Astrocyte (in vitro differentiated cells and primary cell): Measurements from ENCODE around the gene RASGRF2. TPM values are rescaled to one million over a fixed set of nuclear protein-coding genes. Genes with fewer than 3 reads are reported as not detected.

Experiments used
- DNase-seq: peaks from one replicate; pipeline ENCODE4 v3.0.0-alpha.2; 2010; ENCODE audit warnings: low read depth
- FAIRE-seq: peaks from 2 replicates; lab custom pipeline; 2011; peaks lifted over from hg19 to GRCh38; lab: Jason Lieb, UNC
- H2AFZ ChIP-seq: 2 replicates; pipeline ENCODE4 v1.6.0; 2012; ENCODE audit warnings: low read depth, low read length, inconsistent platforms
- H3K27ac ChIP-seq: 2 replicates; pipeline ENCODE4 v1.5.1; 2011; ENCODE audit warnings: low read depth, low read length, inconsistent platforms
- H3K27me3 ChIP-seq: 2 replicates; pipeline ENCODE4 v1.6.0; 2011; ENCODE audit warnings: low read length, inconsistent platforms; ENCODE audit not compliant: insufficient read depth
- H3K36me3 ChIP-seq: 2 replicates; pipeline ENCODE4 v1.5.1; 2011; ENCODE audit warnings: low read length, inconsistent platforms; ENCODE audit not compliant: insufficient read depth
- H3K4me1 ChIP-seq: 2 replicates; pipeline ENCODE4 v1.5.1; 2011; ENCODE audit warnings: low read length, inconsistent platforms; ENCODE audit not compliant: insufficient read depth
- H3K4me2 ChIP-seq: 2 replicates; pipeline ENCODE4 v1.6.0; 2012; ENCODE audit warnings: low read length, inconsistent platforms
- H3K4me3 ChIP-seq: 2 replicates; pipeline ENCODE4 v1.5.1; 2011; ENCODE audit warnings: low read depth, mild to moderate bottlenecking, low read length, inconsistent platforms; ENCODE audit not compliant: insufficient read depth
- H3K79me2 ChIP-seq: 2 replicates; pipeline ENCODE4 v1.6.0; 2012; ENCODE audit warnings: mild to moderate bottlenecking, low read length, inconsistent platforms; ENCODE audit not compliant: insufficient read depth
- H3K9ac ChIP-seq: 2 replicates; pipeline ENCODE4 v1.6.0; 2012; ENCODE audit warnings: mild to moderate bottlenecking, low read length, inconsistent platforms
- H3K9me3 ChIP-seq: 2 replicates; pipeline ENCODE4 v1.5.1; 2012; ENCODE audit warnings: low read depth, mild to moderate bottlenecking, low read length, inconsistent platforms; ENCODE audit not compliant: insufficient read depth
- H4K20me1 ChIP-seq: 2 replicates; pipeline ENCODE4 v1.6.0; 2012; ENCODE audit warnings: low read length, inconsistent platforms; ENCODE audit not compliant: insufficient read depth
- H3K27ac Mint-ChIP-seq: one replicate; pipeline ENCODE4 v1.8.0; 2021; ENCODE audit warnings: mild to moderate bottlenecking, mixed read lengths; ENCODE audit not compliant: unreplicated experiment
- H3K27me3 Mint-ChIP-seq: one replicate; pipeline ENCODE4 v1.8.0; 2021; ENCODE audit warnings: low read depth, mixed read lengths; ENCODE audit not compliant: unreplicated experiment
- H3K36me3 Mint-ChIP-seq: one replicate; pipeline ENCODE4 v1.8.0; 2021; ENCODE audit warnings: low read depth, mixed read lengths; ENCODE audit not compliant: unreplicated experiment
- H3K4me1 Mint-ChIP-seq: one replicate; pipeline ENCODE4 v1.8.0; 2021; ENCODE audit warnings: low read depth, mixed read lengths; ENCODE audit not compliant: unreplicated experiment
- H3K4me3 Mint-ChIP-seq: one replicate; pipeline ENCODE4 v1.8.0; 2021; ENCODE audit warnings: mild to moderate bottlenecking, moderate library complexity, mixed read lengths; ENCODE audit not compliant: unreplicated experiment
- H3K9me3 Mint-ChIP-seq: one replicate; pipeline ENCODE4 v1.8.0; 2021; ENCODE audit warnings: mild to moderate bottlenecking, mixed read lengths; ENCODE audit not compliant: unreplicated experiment
- CTCF ChIP-seq: IDR thresholded peaks from 2 replicates; pipeline ENCODE4 v1.5.1; 2011; ENCODE audit warnings: low read depth, mild to moderate bottlenecking, inconsistent platforms, low read length, moderate library complexity; ENCODE audit not compliant: insufficient read depth
- EZH2 ChIP-seq: IDR thresholded peaks from 2 replicates; pipeline ENCODE4 v1.6.1; 2012; ENCODE audit warnings: mild to moderate bottlenecking, low read length, inconsistent platforms; ENCODE audit not compliant: insufficient read depth
- total RNA-seq: library from RNA; stranded (reverse); gene quantifications from 2 replicates; pipeline ENCODE4 v1.2.1, GENCODE V29; 2021

RASGRF2 gene
- total RNA-seq, 1 donor from 2014 or later, result 8.0 TPM

GRCh38 chr5:80936881-80937280, 23.3 kb upstream of the RASGRF2 start:
- no peaks in the 10 kb centered on the region for H4K20me1 ChIP-seq
- H3K27ac ChIP-seq, result no peak overlapping the region
- H2AFZ ChIP-seq, result no peak overlapping the region
- H3K27ac Mint-ChIP-seq, result no peak overlapping the region
- no peaks in the 10 kb centered on the region for H3K9me3 ChIP-seq
- DNase-seq (no peak), FAIRE-seq (no peak)
- no peaks in the 10 kb centered on the region for H3K27me3 Mint-ChIP-seq
- no peak overlapping the region for H3K4me3 ChIP-seq
- no peaks in the 10 kb centered on the region for H3K79me2 ChIP-seq
- peaks cover 20% of the 10 kb centered on the region for H3K4me1 Mint-ChIP-seq
- no peak overlapping the region for H3K4me3 Mint-ChIP-seq
- no peak overlapping the region for H3K4me2 ChIP-seq
- no peaks in the 10 kb centered on the region for H3K27me3 ChIP-seq
- H3K4me1 ChIP-seq, result no peaks in the 10 kb centered on the region
- H3K36me3 Mint-ChIP-seq, result no peaks in the 10 kb centered on the region
- peaks cover 1% of the 10 kb centered on the region for H3K9me3 Mint-ChIP-seq
- no peaks in the 10 kb centered on the region for H3K36me3 ChIP-seq
- TF ChIP-seq EZH2, result no peak
- TF ChIP-seq CTCF, result no peak
- no peak overlapping the region for H3K9ac ChIP-seq

- TF ChIP-seq CTCF (no peak), EZH2 (no peak)
- H3K9me3 ChIP-seq, result no peaks in the 10 kb centered on the region
- H4K20me1 ChIP-seq, result no peaks in the 10 kb centered on the region
- no peaks in the 10 kb centered on the region for H3K79me2 ChIP-seq
- H2AFZ ChIP-seq, result no peak overlapping the region
- H3K27me3 Mint-ChIP-seq, result no peaks in the 10 kb centered on the region
- no peak overlapping the region for H3K4me3 Mint-ChIP-seq
- H3K9me3 Mint-ChIP-seq, result peaks cover 4% of the 10 kb centered on the region
- no peaks in the 10 kb centered on the region for H3K36me3 Mint-ChIP-seq
- no peaks in the 10 kb centered on the region for H3K4me1 ChIP-seq
- peaks cover 14% of the 10 kb centered on the region for H3K4me1 Mint-ChIP-seq
- H3K36me3 ChIP-seq, result no peaks in the 10 kb centered on the region
- no peak overlapping the region for H3K4me3 ChIP-seq
- DNase-seq (no peak), FAIRE-seq (no peak)
- no peak overlapping the region for H3K4me2 ChIP-seq
- H3K27ac Mint-ChIP-seq, result no peak overlapping the region
- H3K27ac ChIP-seq, result no peak overlapping the region
- H3K9ac ChIP-seq, result no peak overlapping the region
- no peaks in the 10 kb centered on the region for H3K27me3 ChIP-seq
These were observed 22.4 kb upstream of the RASGRF2 start for GRCh38 chr5:80937584-80938356.

GRCh38 chr5:80941496-80941895, 18.7 kb upstream of the RASGRF2 start:
- Histone ChIP-seq H3K4me2 (no peak overlapping the region), H2AFZ (no peak overlapping the region), H3K4me3 (no peak overlapping the region), H3K79me2 (no peaks in the 10 kb centered on the region), H3K9ac (no peak overlapping the region), H3K36me3 (no peaks in the 10 kb centered on the region), H3K9me3 (no peaks in the 10 kb centered on the region), H3K27me3 (no peaks in the 10 kb centered on the region), H3K4me1 (no peaks in the 10 kb centered on the region), H4K20me1 (no peaks in the 10 kb centered on the region), H3K27ac (no peak overlapping the region)
- Mint-ChIP-seq H3K4me1 (peaks cover 7% of the 10 kb centered on the region), H3K27ac (no peak overlapping the region), H3K9me3 (peaks cover 5% of the 10 kb centered on the region), H3K36me3 (no peaks in the 10 kb centered on the region), H3K27me3 (no peaks in the 10 kb centered on the region), H3K4me3 (no peak overlapping the region)
- FAIRE-seq (no peak), DNase-seq (no peak)
- TF ChIP-seq CTCF, result no peak
